GM23248 (cell line): ENCODE measurements around the gene NBEAL2.

Source experiments
- EZH2 ChIP-seq: fragments of 200-600 bp; sonication (generic); IDR thresholded peaks from 2 replicates; pipeline ENCODE4 v1.6.1; 2018; ENCODE audit warnings: antibody characterized with exemption, mild to moderate bottlenecking; ENCODE audit not compliant: insufficient read depth, poor library complexity, severe bottlenecking
- EZH2phosphoT487 ChIP-seq: fragments of 200-600 bp; sonication (generic); IDR thresholded peaks from 2 replicates; pipeline ENCODE4 v1.6.1; 2018; ENCODE audit warnings: antibody characterized with exemption, moderate library complexity, mild to moderate bottlenecking, low read depth; ENCODE audit not compliant: insufficient read depth

GRCh38 chr3:46992231-46992630 is 12.8 kb downstream of the NBEAL2 start:
- TF ChIP-seq EZH2phosphoT487 (no peak), EZH2 (no peak)
